ENCODE results near the gene ENPP3. TPM values are rescaled to one million over a fixed set of nuclear protein-coding genes. Genes with fewer than 3 reads are reported as not detected.

ENPP3 gene
- total RNA-seq, 1 donor from 2014 or later = 0.82 TPM

- Mint-ChIP-seq H3K27ac (no peak overlapping the region), H3K27me3 (no peaks in the 10 kb centered on the region)
- TF ChIP-seq, protein P1, sequence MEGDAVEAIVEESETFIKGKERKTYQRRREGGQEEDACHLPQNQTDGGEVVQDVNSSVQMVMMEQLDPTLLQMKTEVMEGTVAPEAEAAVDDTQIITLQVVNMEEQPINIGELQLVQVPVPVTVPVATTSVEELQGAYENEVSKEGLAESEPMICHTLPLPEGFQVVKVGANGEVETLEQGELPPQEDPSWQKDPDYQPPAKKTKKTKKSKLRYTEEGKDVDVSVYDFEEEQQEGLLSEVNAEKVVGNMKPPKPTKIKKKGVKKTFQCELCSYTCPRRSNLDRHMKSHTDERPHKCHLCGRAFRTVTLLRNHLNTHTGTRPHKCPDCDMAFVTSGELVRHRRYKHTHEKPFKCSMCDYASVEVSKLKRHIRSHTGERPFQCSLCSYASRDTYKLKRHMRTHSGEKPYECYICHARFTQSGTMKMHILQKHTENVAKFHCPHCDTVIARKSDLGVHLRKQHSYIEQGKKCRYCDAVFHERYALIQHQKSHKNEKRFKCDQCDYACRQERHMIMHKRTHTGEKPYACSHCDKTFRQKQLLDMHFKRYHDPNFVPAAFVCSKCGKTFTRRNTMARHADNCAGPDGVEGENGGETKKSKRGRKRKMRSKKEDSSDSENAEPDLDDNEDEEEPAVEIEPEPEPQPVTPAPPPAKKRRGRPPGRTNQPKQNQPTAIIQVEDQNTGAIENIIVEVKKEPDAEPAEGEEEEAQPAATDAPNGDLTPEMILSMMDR (conservative IDR thresholded peaks at IDR 0.05) = no peak
Measured at GRCh38 chr6:131685266-131685780, 48.2 kb downstream of the ENPP3 start.

DNA sequence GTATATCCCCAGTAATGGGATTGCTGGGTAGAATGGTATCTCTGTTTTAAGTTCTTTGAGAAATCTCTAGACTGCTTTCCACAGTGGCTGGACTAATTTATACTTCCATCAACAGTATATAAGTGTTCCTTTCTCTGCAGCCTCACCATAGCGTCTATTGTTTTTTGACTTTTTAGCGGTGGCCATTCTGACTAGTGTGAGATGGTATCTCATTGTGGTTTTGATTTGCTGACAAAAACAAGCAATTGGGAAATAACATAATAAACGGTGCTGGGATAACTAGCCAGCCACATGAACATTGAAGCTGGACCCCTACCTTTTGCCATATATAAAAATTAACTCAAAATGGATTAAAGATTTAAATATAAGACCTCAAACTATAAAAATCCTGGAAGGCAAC is 49.9 kb downstream of the ENPP3 start:
- Mint-ChIP-seq H3K27ac (no peak overlapping the region), H3K4me1 (ENCODE audit: unreplicated experiment) (no peaks in the 10 kb centered on the region), H3K4me3 (no peak overlapping the region), H3K9me3 (no peaks in the 10 kb centered on the region), H3K36me3 (no peaks in the 10 kb centered on the region), H3K27me3 (no peaks in the 10 kb centered on the region)
- no peak for DNase-seq (ENCODE audit: extremely low spot score, unreplicated experiment)
- TF ChIP-seq, protein P1 (conservative IDR thresholded peaks at IDR 0.05) = no peak

More at GRCh38 chr6:131685266-131685780, 48.2 kb downstream of the ENPP3 start:
- Mint-ChIP-seq H3K4me3 (no peak overlapping the region), H3K4me1 (ENCODE audit: unreplicated experiment) (no peaks in the 10 kb centered on the region), H3K9me3 (no peaks in the 10 kb centered on the region), H3K36me3 (no peaks in the 10 kb centered on the region)
- DNase-seq (ENCODE audit: extremely low spot score, unreplicated experiment) = no peak

- H3K4me1 Mint-ChIP-seq (ENCODE audit: unreplicated experiment) = no peaks in the 10 kb centered on the region
- no peak overlapping the region for H3K27ac Mint-ChIP-seq
- no peak overlapping the region for H3K4me3 Mint-ChIP-seq
- TF ChIP-seq, protein P1 (conservative IDR thresholded peaks at IDR 0.05) = no peak
- no peaks in the 10 kb centered on the region for H3K27me3 Mint-ChIP-seq
- DNase-seq (ENCODE audit: extremely low spot score, unreplicated experiment) = no peak
- no peaks in the 10 kb centered on the region for H3K9me3 Mint-ChIP-seq
- no peaks in the 10 kb centered on the region for H3K36me3 Mint-ChIP-seq
Measured at GRCh38 chr6:131688286-131688685, 51.2 kb downstream of the ENPP3 start.

GRCh38 chr6:131692031-131692430 is 54.9 kb downstream of the ENPP3 start:
- H3K9me3 Mint-ChIP-seq = no peaks in the 10 kb centered on the region
- TF ChIP-seq, protein P1 (conservative IDR thresholded peaks at IDR 0.05) = no peak
- no peak overlapping the region for H3K4me3 Mint-ChIP-seq
- no peak overlapping the region for H3K27ac Mint-ChIP-seq
- DNase-seq (ENCODE audit: extremely low spot score, unreplicated experiment) = no peak
- H3K4me1 Mint-ChIP-seq (ENCODE audit: unreplicated experiment) = no peaks in the 10 kb centered on the region
- H3K36me3 Mint-ChIP-seq = no peaks in the 10 kb centered on the region
- H3K27me3 Mint-ChIP-seq = no peaks in the 10 kb centered on the region

GRCh38 chr6:131692589-131692988 is 55.5 kb downstream of the ENPP3 start:
- H3K9me3 Mint-ChIP-seq = no peaks in the 10 kb centered on the region

More at GRCh38 chr6:131692589-131692988, 55.5 kb downstream of the ENPP3 start:
- no peak for DNase-seq (ENCODE audit: extremely low spot score, unreplicated experiment)
- TF ChIP-seq, protein P1 (conservative IDR thresholded peaks at IDR 0.05) = no peak
- Mint-ChIP-seq H3K4me3 (no peak overlapping the region), H3K27ac (no peak overlapping the region), H3K4me1 (ENCODE audit: unreplicated experiment) (no peaks in the 10 kb centered on the region), H3K36me3 (no peaks in the 10 kb centered on the region), H3K27me3 (no peaks in the 10 kb centered on the region)
